ENCODE data around the gene SMLR1.

- TF ChIP-seq POLR2AphosphoS5 (IDR thresholded peaks at IDR 0.05): no peak
- TF ChIP-seq, protein P1, sequence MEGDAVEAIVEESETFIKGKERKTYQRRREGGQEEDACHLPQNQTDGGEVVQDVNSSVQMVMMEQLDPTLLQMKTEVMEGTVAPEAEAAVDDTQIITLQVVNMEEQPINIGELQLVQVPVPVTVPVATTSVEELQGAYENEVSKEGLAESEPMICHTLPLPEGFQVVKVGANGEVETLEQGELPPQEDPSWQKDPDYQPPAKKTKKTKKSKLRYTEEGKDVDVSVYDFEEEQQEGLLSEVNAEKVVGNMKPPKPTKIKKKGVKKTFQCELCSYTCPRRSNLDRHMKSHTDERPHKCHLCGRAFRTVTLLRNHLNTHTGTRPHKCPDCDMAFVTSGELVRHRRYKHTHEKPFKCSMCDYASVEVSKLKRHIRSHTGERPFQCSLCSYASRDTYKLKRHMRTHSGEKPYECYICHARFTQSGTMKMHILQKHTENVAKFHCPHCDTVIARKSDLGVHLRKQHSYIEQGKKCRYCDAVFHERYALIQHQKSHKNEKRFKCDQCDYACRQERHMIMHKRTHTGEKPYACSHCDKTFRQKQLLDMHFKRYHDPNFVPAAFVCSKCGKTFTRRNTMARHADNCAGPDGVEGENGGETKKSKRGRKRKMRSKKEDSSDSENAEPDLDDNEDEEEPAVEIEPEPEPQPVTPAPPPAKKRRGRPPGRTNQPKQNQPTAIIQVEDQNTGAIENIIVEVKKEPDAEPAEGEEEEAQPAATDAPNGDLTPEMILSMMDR (IDR thresholded peaks at IDR 0.05): no peak
- TF ChIP-seq POLR2A (IDR thresholded peaks at IDR 0.05): no peak
- no peak for TF ChIP-seq EP300 (IDR thresholded peaks at IDR 0.05; ENCODE audit: low read depth)
Observed at GRCh38 chr6:130853555-130854183, 26.5 kb downstream of the SMLR1 start.

All from transverse colon (tissue), 4 donors.